Hepatocyte (in vitro differentiated cells): ENCODE data around the gene ZP2.

Source experiments
- EZH2 ChIP-seq: fragments of 200-600 bp; sonication (generic); IDR thresholded peaks from 2 replicates; pipeline ENCODE4 v1.6.1; 2016; ENCODE audit warnings: antibody characterized with exemption, mild to moderate bottlenecking, borderline replicate concordance
- EZH2phosphoT487 ChIP-seq: fragments of 200-600 bp; sonication (generic); IDR thresholded peaks from one replicate; pipeline ENCODE4 v1.6.1; 2018; ENCODE audit warnings: antibody characterized with exemption, mild to moderate bottlenecking, low read depth, moderate library complexity; ENCODE audit not compliant: unreplicated experiment, severe bottlenecking
- TF ChIP-seq, protein P1 (sequence below): fragments of 200-600 bp; sonication (generic); IDR thresholded peaks from 2 replicates; pipeline ENCODE4 v1.5.1; 2016; ENCODE audit warnings: antibody characterized with exemption, mild to moderate bottlenecking; ENCODE audit not compliant: poor library complexity

DNA sequence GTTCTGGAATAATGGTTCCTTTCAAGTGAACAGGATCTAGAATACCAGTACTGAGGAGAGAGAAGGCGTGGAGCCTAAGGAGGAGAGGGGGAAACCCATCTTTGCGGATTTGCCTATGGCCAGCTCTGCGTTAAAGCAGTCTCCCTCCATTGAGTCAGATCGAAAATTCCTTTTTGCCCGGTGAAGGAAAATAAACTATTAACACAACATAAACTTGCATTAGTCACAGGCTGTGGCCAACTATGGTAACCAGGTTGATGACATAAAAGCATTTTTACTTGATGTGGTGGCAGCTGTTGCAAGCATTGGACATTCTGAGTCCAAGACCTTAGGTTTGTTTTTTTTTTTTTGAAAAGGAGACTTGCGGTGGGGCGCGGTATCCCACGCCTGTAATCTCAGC, 44.0 kb downstream of the ZP2 start:
- TF ChIP-seq, protein P1, sequence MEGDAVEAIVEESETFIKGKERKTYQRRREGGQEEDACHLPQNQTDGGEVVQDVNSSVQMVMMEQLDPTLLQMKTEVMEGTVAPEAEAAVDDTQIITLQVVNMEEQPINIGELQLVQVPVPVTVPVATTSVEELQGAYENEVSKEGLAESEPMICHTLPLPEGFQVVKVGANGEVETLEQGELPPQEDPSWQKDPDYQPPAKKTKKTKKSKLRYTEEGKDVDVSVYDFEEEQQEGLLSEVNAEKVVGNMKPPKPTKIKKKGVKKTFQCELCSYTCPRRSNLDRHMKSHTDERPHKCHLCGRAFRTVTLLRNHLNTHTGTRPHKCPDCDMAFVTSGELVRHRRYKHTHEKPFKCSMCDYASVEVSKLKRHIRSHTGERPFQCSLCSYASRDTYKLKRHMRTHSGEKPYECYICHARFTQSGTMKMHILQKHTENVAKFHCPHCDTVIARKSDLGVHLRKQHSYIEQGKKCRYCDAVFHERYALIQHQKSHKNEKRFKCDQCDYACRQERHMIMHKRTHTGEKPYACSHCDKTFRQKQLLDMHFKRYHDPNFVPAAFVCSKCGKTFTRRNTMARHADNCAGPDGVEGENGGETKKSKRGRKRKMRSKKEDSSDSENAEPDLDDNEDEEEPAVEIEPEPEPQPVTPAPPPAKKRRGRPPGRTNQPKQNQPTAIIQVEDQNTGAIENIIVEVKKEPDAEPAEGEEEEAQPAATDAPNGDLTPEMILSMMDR = no peak
- TF ChIP-seq EZH2phosphoT487 (no peak), EZH2 (no peak)
